RPMI7951 (cell line): ENCODE data around the gene FDPS. TPM values are rescaled to one million over a fixed set of nuclear protein-coding genes. Genes with fewer than 3 reads are reported as not detected.

ENCODE experiments used
- DNase-seq: peaks from one replicate; pipeline ENCODE4 v3.0.0-alpha.2; 2012; ENCODE audit warnings: low read depth
- total RNA-seq: library from RNA; depleted of rRNA; stranded (reverse); fragments of >200 nt; shearing (Covaris generic); gene quantifications from 2 replicates; pipeline ENCODE4 v1.2.3, GENCODE V29; 2014; rRNA removed

Gene FDPS
- total RNA-seq, 1 experiment from 2014 or later, result 148 TPM

GRCh38 chr1:155360051-155360450, 51.4 kb downstream of the FDPS start:
- no peak for DNase-seq

Other genes starting within 250 kb of the FDPS start
- 4.7 and 5.8 TPM in 2 replicates for gene EFNA4, start 245.1 kb upstream of the FDPS start, total RNA-seq
- gene EFNA3, start 230.0 kb upstream of the FDPS start, total RNA-seq, result 0.48 and 0.68 TPM in 2 replicates
- gene EFNA1, start 181.0 kb upstream of the FDPS start, total RNA-seq, result 0.59 and 2.5 TPM in 2 replicates
- gene SLC50A1, start 173.0 kb upstream of the FDPS start, total RNA-seq, result 24.2 and 32.5 TPM in 2 replicates
- 65.8 and 168 TPM in 2 replicates for gene DPM3, start 168.3 kb upstream of the FDPS start, total RNA-seq
- gene KRTCAP2, start 135.6 kb upstream of the FDPS start, total RNA-seq, result 169 and 172 TPM in 2 replicates
- gene TRIM46, start 135.0 kb upstream of the FDPS start, total RNA-seq, result 2.3 and 2.9 TPM in 2 replicates
- 4.1 and 8.1 TPM in 2 replicates for gene THBS3, start 101.0 kb upstream of the FDPS start, total RNA-seq
- gene MTX1, start 100.2 kb upstream of the FDPS start, total RNA-seq, result 88.3 and 97.7 TPM in 2 replicates
- 3.2 and 4.2 TPM in 2 replicates for gene ENTREP3, start 53.4 kb upstream of the FDPS start, total RNA-seq
- 69.0 and 73.9 TPM in 2 replicates for gene SCAMP3, start 46.5 kb upstream of the FDPS start, total RNA-seq
- gene CLK2, start 35.4 kb upstream of the FDPS start, total RNA-seq, result 13.1 and 20.8 TPM in 2 replicates
- gene HCN3, start 31.4 kb upstream of the FDPS start, total RNA-seq, result 0.36 and 0.59 TPM in 2 replicates
- not detected in 2 replicates for gene PKLR, start 7.4 kb upstream of the FDPS start, total RNA-seq
- gene RUSC1, start 12.0 kb downstream of the FDPS start, total RNA-seq, result 25.1 and 26.2 TPM in 2 replicates